ENCODE measurements around the gene SNRPA1. TPM values are rescaled to one million over a fixed set of nuclear protein-coding genes. Genes with fewer than 3 reads are reported as not detected.

Gene SNRPA1
- total and polyA plus RNA-seq, 2 of the 13 experiments (the other 11 are each of a cell fraction or from before 2014, with no cell fraction given): 41.2 to 108 TPM

- peak; percentile 33; the same call in 1 of the 2 replicates for TF ChIP-seq ZNF362 (CRISPR knock-in tag; IDR thresholded peaks at IDR 0.05; ENCODE audit: borderline replicate concordance)
- peak; percentile 81; the same call in 1 of the 2 replicates for TF ChIP-seq NFKB2 (CRISPR knock-in tag; IDR thresholded peaks at IDR 0.05; ENCODE audit: borderline replicate concordance)
- peak; percentile 92 for TF ChIP-seq MAX (IDR thresholded peaks at IDR 0.05)
- TF ChIP-seq JUND (CRISPR knock-in tag; IDR thresholded peaks at IDR 0.05): no peak
- TF ChIP-seq EEA1 (CRISPR knock-in tag; IDR thresholded peaks at IDR 0.05; ENCODE audit: borderline replicate concordance): peak; percentile 22; the same call in 1 of the 2 replicates
- no peak; the same call in 1 of the 2 replicates for TF ChIP-seq ZNF44 (CRISPR knock-in tag; IDR thresholded peaks at IDR 0.05)
- TF ChIP-seq ZSCAN30 (CRISPR knock-in tag; IDR thresholded peaks at IDR 0.05): no peak
- TF ChIP-seq ZNF3 (CRISPR knock-in tag; IDR thresholded peaks at IDR 0.05): no peak
- TF ChIP-seq MAFK (conservative IDR thresholded peaks at IDR 0.05 in 1 of 2, IDR thresholded peaks at IDR 0.05 in 1 of 2; ENCODE audit: low read length in 2 of 2): no peak
- TF ChIP-seq ZNF20 (CRISPR knock-in tag; IDR thresholded peaks at IDR 0.05): no peak
- TF ChIP-seq SOX5 (CRISPR knock-in tag; IDR thresholded peaks at IDR 0.05; ENCODE audit: borderline replicate concordance): no peak
- TF ChIP-seq FOXA1 (IDR thresholded peaks at IDR 0.05): no peak
- no peak for TF ChIP-seq FOXA1 (CRISPR knock-in tag; IDR thresholded peaks at IDR 0.05)
- peak; percentile 73; the same call in 1 of the 2 replicates for TF ChIP-seq CREB3 (CRISPR knock-in tag; IDR thresholded peaks at IDR 0.05)
- TF ChIP-seq ZNF761 (CRISPR knock-in tag; conservative IDR thresholded peaks at IDR 0.05): peak; percentile 95
- TF ChIP-seq ZFP1 (CRISPR knock-in tag; IDR thresholded peaks at IDR 0.05): no peak
- no peak for TF ChIP-seq HNF4G (IDR thresholded peaks at IDR 0.05; ENCODE audit: borderline replicate concordance, low read depth, low read length)
- TF ChIP-seq HNF4G (CRISPR knock-in tag; IDR thresholded peaks at IDR 0.05; ENCODE audit: borderline replicate concordance, low read depth): no peak
- TF ChIP-seq SP4 (CRISPR knock-in tag; IDR thresholded peaks at IDR 0.05): peak; percentile 94
- peak; percentile 92; the same call in 1 of the 2 replicates for TF ChIP-seq ZNF556 (CRISPR knock-in tag; IDR thresholded peaks at IDR 0.05; ENCODE audit: borderline replicate concordance)
- TF ChIP-seq GABPA (IDR thresholded peaks at IDR 0.05; ENCODE audit: low read depth, low read length): peak; percentile 70
- no peak for TF ChIP-seq GABPA (CRISPR knock-in tag; IDR thresholded peaks at IDR 0.05; ENCODE audit: low read depth)
- no peak for TF ChIP-seq ZNF569 (CRISPR knock-in tag; IDR thresholded peaks at IDR 0.05; ENCODE audit: borderline replicate concordance)
- TF ChIP-seq HNF4A (CRISPR knock-in tag; IDR thresholded peaks at IDR 0.05): peak; percentile 41; the same call in 1 of the 2 replicates
- TF ChIP-seq STAT6 (CRISPR knock-in tag; IDR thresholded peaks at IDR 0.05; ENCODE audit: borderline replicate concordance): no peak
- no peak for TF ChIP-seq ZNF275 (CRISPR knock-in tag; IDR thresholded peaks at IDR 0.05; ENCODE audit: borderline replicate concordance)
Observed at GRCh38 chr15:101277038-101277822, 17.8 kb downstream of the SNRPA1 start, which contains the start of gene SELENOS (continued).

All from HepG2 (cell line).